Measurements from ENCODE around the gene CDC42BPB.

DNA sequence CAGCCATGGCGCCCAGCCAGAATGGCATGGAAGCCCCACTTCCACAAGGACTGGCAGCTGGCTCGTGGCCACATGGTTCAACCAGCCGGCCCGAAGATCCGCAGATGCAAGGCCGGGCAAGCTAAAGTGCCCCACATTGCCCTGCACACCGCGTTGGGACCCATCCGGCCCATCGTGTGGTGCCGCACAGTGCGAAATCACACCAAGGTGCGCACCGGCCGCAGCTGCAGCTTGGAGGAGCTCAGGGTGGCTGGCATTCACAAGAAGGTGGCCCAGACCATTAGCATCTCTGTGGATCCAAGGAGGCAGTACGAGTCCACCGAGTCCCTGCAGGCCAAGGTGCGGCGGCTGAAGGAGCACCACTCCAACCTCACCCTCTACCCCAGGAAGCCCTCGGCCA, 15.9 kb downstream of the CDC42BPB start:
- TF ChIP-seq ZSCAN30 (tag by site-specific recombination; IDR thresholded peaks at IDR 0.05) = no peak
- TF ChIP-seq KLF9 (tag by site-specific recombination; IDR thresholded peaks at IDR 0.05; ENCODE audit: low read depth) = no peak
- TF ChIP-seq, protein P1, sequence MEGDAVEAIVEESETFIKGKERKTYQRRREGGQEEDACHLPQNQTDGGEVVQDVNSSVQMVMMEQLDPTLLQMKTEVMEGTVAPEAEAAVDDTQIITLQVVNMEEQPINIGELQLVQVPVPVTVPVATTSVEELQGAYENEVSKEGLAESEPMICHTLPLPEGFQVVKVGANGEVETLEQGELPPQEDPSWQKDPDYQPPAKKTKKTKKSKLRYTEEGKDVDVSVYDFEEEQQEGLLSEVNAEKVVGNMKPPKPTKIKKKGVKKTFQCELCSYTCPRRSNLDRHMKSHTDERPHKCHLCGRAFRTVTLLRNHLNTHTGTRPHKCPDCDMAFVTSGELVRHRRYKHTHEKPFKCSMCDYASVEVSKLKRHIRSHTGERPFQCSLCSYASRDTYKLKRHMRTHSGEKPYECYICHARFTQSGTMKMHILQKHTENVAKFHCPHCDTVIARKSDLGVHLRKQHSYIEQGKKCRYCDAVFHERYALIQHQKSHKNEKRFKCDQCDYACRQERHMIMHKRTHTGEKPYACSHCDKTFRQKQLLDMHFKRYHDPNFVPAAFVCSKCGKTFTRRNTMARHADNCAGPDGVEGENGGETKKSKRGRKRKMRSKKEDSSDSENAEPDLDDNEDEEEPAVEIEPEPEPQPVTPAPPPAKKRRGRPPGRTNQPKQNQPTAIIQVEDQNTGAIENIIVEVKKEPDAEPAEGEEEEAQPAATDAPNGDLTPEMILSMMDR (tag by site-specific recombination; IDR thresholded peaks at IDR 0.05) = no peak
- no peak for TF ChIP-seq ZNF155 (tag by site-specific recombination; IDR thresholded peaks at IDR 0.05)
- no peak for TF ChIP-seq ZNF830 (tag by site-specific recombination; IDR thresholded peaks at IDR 0.05; ENCODE audit: low read depth)
- TF ChIP-seq, protein P2, sequence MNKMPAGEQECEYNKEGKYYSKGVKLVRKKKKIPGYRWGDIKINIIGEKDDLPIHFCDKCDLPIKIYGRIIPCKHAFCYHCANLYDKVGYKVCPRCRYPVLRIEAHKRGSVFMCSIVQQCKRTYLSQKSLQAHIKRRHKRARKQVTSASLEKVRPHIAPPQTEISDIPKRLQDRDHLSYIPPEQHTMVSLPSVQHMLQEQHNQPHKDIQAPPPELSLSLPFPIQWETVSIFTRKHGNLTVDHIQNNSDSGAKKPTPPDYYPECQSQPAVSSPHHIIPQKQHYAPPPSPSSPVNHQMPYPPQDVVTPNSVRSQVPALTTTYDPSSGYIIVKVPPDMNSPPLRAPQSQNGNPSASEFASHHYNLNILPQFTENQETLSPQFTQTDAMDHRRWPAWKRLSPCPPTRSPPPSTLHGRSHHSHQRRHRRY (tag by site-specific recombination; IDR thresholded peaks at IDR 0.05) = no peak
- no peak for TF ChIP-seq MYNN (tag by site-specific recombination; IDR thresholded peaks at IDR 0.05; ENCODE audit: borderline replicate concordance)
- TF ChIP-seq ZNF121 (tag by site-specific recombination; IDR thresholded peaks at IDR 0.05) = no peak
- no peak for TF ChIP-seq ZNF114 (tag by site-specific recombination; IDR thresholded peaks at IDR 0.05)
